SK-N-SH treated with all-trans-retinoic acid at 6 μM for 48 hours (cell line): ENCODE measurements around the gene DEAF1.

ENCODE experiments used
- ATAC-seq: fragments of 200-7000 bp; cut with Tn5 transposase; 3 replicates; pipeline ENCODE4 v1.9.1; 2020; ENCODE audit warnings: mild to moderate bottlenecking, moderate library complexity
- ARNTL ChIP-seq: fragments of 450-650 bp; formaldehyde crosslinking; IDR thresholded peaks from 2 replicates; pipeline ENCODE4 v1.5.0; 2020; ENCODE audit warnings: low read depth, mild to moderate bottlenecking, moderate library complexity, borderline replicate concordance
- BACH2 ChIP-seq: fragments of 250-450 bp; sonication (Bioruptor Pico); IDR thresholded peaks from 2 replicates; pipeline ENCODE4 v1.9.0; 2021; ENCODE audit warnings: mild to moderate bottlenecking, borderline replicate concordance
- CREB5 ChIP-seq: fragments of 250-450 bp; sonication (Bioruptor Pico); IDR thresholded peaks from 2 replicates; pipeline ENCODE4 v1.5.1; 2020; ENCODE audit warnings: low read depth, mild to moderate bottlenecking, moderate library complexity
- CSDC2 ChIP-seq: fragments of 250-450 bp; sonication (Bioruptor Pico); IDR thresholded peaks from 2 replicates; pipeline ENCODE4 v1.5.0; 2020; ENCODE audit warnings: mild to moderate bottlenecking, moderate library complexity
- ESRRG ChIP-seq: fragments of 250-450 bp; sonication (Bioruptor Pico); IDR thresholded peaks from 2 replicates; pipeline ENCODE4 v1.6.1; 2021; ENCODE audit warnings: mild to moderate bottlenecking
- GLIS3 ChIP-seq: fragments of 250-450 bp; sonication (Bioruptor Pico); IDR thresholded peaks from 2 replicates; pipeline ENCODE4 v1.5.0; 2020; ENCODE audit warnings: mild to moderate bottlenecking, moderate library complexity
- ISL1 ChIP-seq: fragments of 250-450 bp; sonication (Bioruptor Pico); IDR thresholded peaks from 2 replicates; pipeline ENCODE4 v2.1.2; 2022; ENCODE audit warnings: mild to moderate bottlenecking, moderate library complexity
- OSR1 ChIP-seq: fragments of 250-450 bp; sonication (Bioruptor Pico); IDR thresholded peaks from 2 replicates; pipeline ENCODE4 v1.8.0; 2022; ENCODE audit warnings: moderate library complexity, mild to moderate bottlenecking, inconsistent platforms
- PPARA ChIP-seq: fragments of 250-450 bp; sonication (Bioruptor Pico); IDR thresholded peaks from 2 replicates; pipeline ENCODE4 v1.5.0; 2020; ENCODE audit warnings: mild to moderate bottlenecking, borderline replicate concordance
- SNAI2 ChIP-seq: fragments of 250-450 bp; sonication (Bioruptor Pico); IDR thresholded peaks from 2 replicates; pipeline ENCODE4 v1.5.0; 2020; ENCODE audit warnings: mild to moderate bottlenecking, moderate library complexity
- TOX ChIP-seq: fragments of 250-450 bp; sonication (Bioruptor Pico); IDR thresholded peaks from 2 replicates; pipeline ENCODE4 v1.8.0; 2021; ENCODE audit warnings: mild to moderate bottlenecking, moderate library complexity, borderline replicate concordance
- ZC3H10 ChIP-seq: fragments of 250-450 bp; sonication (Bioruptor Pico); IDR thresholded peaks from 2 replicates; pipeline ENCODE4 v1.5.1; 2021; ENCODE audit warnings: mild to moderate bottlenecking, moderate library complexity
- ZFP3 ChIP-seq: fragments of 250-450 bp; sonication (Bioruptor Pico); IDR thresholded peaks from 2 replicates; pipeline ENCODE4 v1.5.0; 2020; ENCODE audit warnings: mild to moderate bottlenecking, moderate library complexity
- ZFP30 ChIP-seq: fragments of 450-650 bp; formaldehyde crosslinking; IDR thresholded peaks from 2 replicates; pipeline ENCODE4 v1.5.0; 2022; ENCODE audit warnings: mild to moderate bottlenecking, moderate library complexity
- ZNF565 ChIP-seq: fragments of 450-650 bp; formaldehyde crosslinking; conservative IDR thresholded peaks from 2 replicates; pipeline ENCODE4 v1.5.0; 2020; ENCODE audit warnings: low read depth, mild to moderate bottlenecking, moderate library complexity
- ZNF70 ChIP-seq: fragments of 450-650 bp; formaldehyde crosslinking; IDR thresholded peaks from 2 replicates; pipeline ENCODE4 v1.5.0; 2020; ENCODE audit warnings: mild to moderate bottlenecking, moderate library complexity
- ZNF8 ChIP-seq: fragments of 450-650 bp; formaldehyde crosslinking; IDR thresholded peaks from 2 replicates; pipeline ENCODE4 v1.5.0; 2020; ENCODE audit warnings: mild to moderate bottlenecking, moderate library complexity
- TF ChIP-seq, protein P1 (sequence below): fragments of 250-450 bp; sonication (Bioruptor Pico); IDR thresholded peaks from 2 replicates; pipeline ENCODE4 v1.5.0; 2020; ENCODE audit warnings: mild to moderate bottlenecking, moderate library complexity
- TF ChIP-seq, protein P2 (sequence below): fragments of 250-450 bp; sonication (Bioruptor Pico); IDR thresholded peaks from 2 replicates; pipeline ENCODE4 v1.8.0; 2021; ENCODE audit warnings: low read depth, mild to moderate bottlenecking, moderate library complexity, borderline replicate concordance
- TF ChIP-seq, protein P3 (sequence below): fragments of 250-450 bp; sonication (Bioruptor Pico); IDR thresholded peaks from 2 replicates; pipeline ENCODE4 v1.8.0; 2020; ENCODE audit warnings: mild to moderate bottlenecking, moderate library complexity, borderline replicate concordance
- TF ChIP-seq, protein P4 (sequence below): fragments of 250-450 bp; sonication (Bioruptor Pico); IDR thresholded peaks from 2 replicates; pipeline ENCODE4 v1.5.1; 2021; ENCODE audit warnings: mild to moderate bottlenecking, moderate library complexity

The DEAF1 gene

DNA sequence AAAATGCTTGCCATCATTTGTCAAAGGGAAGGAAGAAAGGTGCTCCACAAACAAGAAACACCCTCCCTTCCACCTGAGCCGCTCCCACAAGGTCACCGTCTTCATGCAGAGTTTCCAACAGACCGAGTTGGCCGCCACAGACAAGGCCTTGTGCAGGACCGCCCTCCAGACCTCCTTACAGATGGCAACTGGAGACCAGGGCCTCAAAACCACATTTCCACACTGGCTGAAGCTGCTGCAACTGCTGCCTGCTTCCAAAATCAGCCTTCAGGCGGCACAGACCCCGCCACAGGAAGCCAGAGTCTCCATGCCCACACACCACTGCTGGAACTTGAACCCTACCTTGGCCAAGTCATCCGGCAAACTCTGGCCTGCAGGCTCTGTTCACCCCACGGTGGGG lies 6.3 kb downstream of the DEAF1 start:
- no peak for ATAC-seq
- TF ChIP-seq PPARA (CRISPR knock-in tag) (no peak), ZNF70 (CRISPR knock-in tag) (no peak), GLIS3 (CRISPR knock-in tag) (no peak), ISL1 (CRISPR knock-in tag) (no peak), OSR1 (CRISPR knock-in tag) (no peak), ESRRG (CRISPR knock-in tag) (no peak), ZNF8 (CRISPR knock-in tag) (no peak), ZFP3 (no peak), CSDC2 (CRISPR knock-in tag) (no peak), BACH2 (CRISPR knock-in tag) (no peak), ZNF565 (CRISPR knock-in tag) (no peak), CREB5 (no peak), SNAI2 (CRISPR knock-in tag) (no peak), ZFP30 (CRISPR knock-in tag) (no peak)
- TF ChIP-seq, protein P1, sequence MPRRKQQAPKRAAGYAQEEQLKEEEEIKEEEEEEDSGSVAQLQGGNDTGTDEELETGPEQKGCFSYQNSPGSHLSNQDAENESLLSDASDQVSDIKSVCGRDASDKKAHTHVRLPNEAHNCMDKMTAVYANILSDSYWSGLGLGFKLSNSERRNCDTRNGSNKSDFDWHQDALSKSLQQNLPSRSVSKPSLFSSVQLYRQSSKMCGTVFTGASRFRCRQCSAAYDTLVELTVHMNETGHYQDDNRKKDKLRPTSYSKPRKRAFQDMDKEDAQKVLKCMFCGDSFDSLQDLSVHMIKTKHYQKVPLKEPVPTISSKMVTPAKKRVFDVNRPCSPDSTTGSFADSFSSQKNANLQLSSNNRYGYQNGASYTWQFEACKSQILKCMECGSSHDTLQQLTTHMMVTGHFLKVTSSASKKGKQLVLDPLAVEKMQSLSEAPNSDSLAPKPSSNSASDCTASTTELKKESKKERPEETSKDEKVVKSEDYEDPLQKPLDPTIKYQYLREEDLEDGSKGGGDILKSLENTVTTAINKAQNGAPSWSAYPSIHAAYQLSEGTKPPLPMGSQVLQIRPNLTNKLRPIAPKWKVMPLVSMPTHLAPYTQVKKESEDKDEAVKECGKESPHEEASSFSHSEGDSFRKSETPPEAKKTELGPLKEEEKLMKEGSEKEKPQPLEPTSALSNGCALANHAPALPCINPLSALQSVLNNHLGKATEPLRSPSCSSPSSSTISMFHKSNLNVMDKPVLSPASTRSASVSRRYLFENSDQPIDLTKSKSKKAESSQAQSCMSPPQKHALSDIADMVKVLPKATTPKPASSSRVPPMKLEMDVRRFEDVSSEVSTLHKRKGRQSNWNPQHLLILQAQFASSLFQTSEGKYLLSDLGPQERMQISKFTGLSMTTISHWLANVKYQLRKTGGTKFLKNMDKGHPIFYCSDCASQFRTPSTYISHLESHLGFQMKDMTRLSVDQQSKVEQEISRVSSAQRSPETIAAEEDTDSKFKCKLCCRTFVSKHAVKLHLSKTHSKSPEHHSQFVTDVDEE (CRISPR knock-in tag): no peak
- TF ChIP-seq, protein P2, sequence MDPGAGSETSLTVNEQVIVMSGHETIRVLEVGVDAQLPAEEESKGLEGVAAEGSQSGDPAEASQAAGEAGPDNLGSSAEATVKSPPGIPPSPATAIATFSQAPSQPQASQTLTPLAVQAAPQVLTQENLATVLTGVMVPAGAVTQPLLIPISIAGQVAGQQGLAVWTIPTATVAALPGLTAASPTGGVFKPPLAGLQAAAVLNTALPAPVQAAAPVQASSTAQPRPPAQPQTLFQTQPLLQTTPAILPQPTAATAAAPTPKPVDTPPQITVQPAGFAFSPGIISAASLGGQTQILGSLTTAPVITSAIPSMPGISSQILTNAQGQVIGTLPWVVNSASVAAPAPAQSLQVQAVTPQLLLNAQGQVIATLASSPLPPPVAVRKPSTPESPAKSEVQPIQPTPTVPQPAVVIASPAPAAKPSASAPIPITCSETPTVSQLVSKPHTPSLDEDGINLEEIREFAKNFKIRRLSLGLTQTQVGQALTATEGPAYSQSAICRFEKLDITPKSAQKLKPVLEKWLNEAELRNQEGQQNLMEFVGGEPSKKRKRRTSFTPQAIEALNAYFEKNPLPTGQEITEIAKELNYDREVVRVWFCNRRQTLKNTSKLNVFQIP: no peak
- TF ChIP-seq, protein P3, sequence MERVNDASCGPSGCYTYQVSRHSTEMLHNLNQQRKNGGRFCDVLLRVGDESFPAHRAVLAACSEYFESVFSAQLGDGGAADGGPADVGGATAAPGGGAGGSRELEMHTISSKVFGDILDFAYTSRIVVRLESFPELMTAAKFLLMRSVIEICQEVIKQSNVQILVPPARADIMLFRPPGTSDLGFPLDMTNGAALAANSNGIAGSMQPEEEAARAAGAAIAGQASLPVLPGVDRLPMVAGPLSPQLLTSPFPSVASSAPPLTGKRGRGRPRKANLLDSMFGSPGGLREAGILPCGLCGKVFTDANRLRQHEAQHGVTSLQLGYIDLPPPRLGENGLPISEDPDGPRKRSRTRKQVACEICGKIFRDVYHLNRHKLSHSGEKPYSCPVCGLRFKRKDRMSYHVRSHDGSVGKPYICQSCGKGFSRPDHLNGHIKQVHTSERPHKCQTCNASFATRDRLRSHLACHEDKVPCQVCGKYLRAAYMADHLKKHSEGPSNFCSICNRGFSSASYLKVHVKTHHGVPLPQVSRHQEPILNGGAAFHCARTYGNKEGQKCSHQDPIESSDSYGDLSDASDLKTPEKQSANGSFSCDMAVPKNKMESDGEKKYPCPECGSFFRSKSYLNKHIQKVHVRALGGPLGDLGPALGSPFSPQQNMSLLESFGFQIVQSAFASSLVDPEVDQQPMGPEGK: no peak

DNA sequence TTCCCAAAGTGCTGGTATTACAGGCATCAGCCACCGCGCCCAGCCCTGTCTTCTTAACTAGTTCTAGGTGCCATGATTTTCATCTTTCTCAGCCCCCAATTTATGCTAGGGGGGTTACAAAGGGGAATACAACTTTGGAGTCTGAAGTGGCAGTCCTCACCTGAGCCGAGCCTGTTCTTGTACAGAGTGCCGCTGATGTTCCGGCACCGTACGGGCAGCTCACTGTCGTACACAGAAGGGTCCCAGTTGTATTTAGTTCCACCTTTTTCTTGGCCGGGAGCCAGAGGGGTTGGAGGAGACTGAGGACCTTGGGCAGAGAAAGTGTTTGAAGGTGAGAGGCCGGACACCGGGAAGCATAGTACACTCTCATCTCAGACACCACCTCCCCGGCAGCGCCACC lies 7.3 kb downstream of the DEAF1 start:
- ATAC-seq: no peak
- TF ChIP-seq ESRRG (CRISPR knock-in tag): no peak
- no peak for TF ChIP-seq CSDC2 (CRISPR knock-in tag)
- no peak for TF ChIP-seq OSR1 (CRISPR knock-in tag)
- no peak for TF ChIP-seq ZNF8 (CRISPR knock-in tag)
- no peak for TF ChIP-seq ZNF70 (CRISPR knock-in tag)
- no peak for TF ChIP-seq ARNTL (CRISPR knock-in tag)
- TF ChIP-seq, protein P3: no peak
- TF ChIP-seq ZC3H10: no peak

DNA sequence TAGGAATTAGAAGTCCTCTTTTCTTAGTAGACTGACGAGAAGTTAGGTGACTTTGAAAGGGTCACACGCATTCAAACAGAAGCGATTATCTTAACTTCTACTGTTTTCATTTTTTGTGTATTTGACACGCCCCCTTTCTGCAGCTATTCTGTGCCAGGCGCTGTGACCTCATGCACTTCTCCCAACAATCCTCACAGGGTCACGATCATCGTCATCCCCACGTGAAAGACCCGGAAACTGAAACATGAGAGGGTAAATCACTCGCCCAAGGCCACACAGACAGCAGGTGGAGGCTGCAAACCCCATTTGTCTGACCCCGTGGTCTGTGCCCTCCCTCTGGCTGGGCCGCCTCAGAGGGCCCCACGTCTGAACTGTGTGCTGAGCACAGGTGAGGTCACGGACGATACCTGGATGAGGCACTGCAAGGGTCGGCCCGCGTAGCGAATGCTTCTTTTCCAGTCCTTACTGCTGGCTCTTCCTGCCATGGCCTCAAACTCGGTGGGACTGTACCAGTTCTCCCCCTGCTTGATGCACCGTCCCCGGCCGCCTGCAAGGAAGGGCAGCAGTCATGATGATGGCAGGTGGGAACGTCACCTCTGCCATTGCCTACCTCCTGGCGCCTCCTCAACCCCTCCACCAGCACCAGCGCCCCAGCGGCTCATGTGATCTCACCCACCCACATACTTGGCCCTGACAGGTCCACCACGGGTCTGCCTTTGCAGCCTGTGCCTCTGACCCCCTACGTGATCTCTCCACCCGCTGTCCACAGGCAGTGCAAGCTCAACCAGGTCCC lies 8.4 kb downstream of the DEAF1 start:
- no peak for ATAC-seq
- TF ChIP-seq, protein P4, sequence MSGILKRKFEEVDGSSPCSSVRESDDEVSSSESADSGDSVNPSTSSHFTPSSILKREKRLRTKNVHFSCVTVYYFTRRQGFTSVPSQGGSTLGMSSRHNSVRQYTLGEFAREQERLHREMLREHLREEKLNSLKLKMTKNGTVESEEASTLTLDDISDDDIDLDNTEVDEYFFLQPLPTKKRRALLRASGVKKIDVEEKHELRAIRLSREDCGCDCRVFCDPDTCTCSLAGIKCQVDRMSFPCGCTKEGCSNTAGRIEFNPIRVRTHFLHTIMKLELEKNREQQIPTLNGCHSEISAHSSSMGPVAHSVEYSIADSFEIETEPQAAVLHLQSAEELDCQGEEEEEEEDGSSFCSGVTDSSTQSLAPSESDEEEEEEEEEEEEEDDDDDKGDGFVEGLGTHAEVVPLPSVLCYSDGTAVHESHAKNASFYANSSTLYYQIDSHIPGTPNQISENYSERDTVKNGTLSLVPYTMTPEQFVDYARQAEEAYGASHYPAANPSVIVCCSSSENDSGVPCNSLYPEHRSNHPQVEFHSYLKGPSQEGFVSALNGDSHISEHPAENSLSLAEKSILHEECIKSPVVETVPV (CRISPR knock-in tag): no peak
- TF ChIP-seq ESRRG (CRISPR knock-in tag) (no peak), ZFP30 (CRISPR knock-in tag) (no peak), CSDC2 (CRISPR knock-in tag) (no peak), OSR1 (CRISPR knock-in tag) (no peak), ZNF70 (CRISPR knock-in tag) (no peak), ZNF8 (CRISPR knock-in tag) (no peak), ZC3H10 (no peak), ZNF565 (CRISPR knock-in tag) (no peak), BACH2 (CRISPR knock-in tag) (no peak), TOX (CRISPR knock-in tag) (no peak), ZFP3 (no peak)
- TF ChIP-seq, protein P3: no peak
- TF ChIP-seq, protein P2: no peak
